ENCODE data around the gene FCHSD2. TPM values are rescaled to one million over a fixed set of nuclear protein-coding genes. Genes with fewer than 3 reads are reported as not detected.
A peak's percentile ranks its signal among the peaks of the same experiment; 100 is the strongest.

Gene FCHSD2
- total RNA-seq (12.5 TPM), polyA plus RNA-seq (22.3 TPM)
- long read RNA-seq, donor 1: 0 reads
- long read RNA-seq, donor 2: 0 reads
- long read RNA-seq, donor 3, partial matches to known transcripts: 0 of 2 reads
- long read RNA-seq, donor 3, other reads (novel, unspliced or antisense): 0 of 2 reads
- long read RNA-seq, donor 4: 0 reads
- long read RNA-seq, donor 5, partial matches to known transcripts: 6 of 6 reads
- long read RNA-seq, donor 5, other reads (novel, unspliced or antisense): 0 of 6 reads
- long read RNA-seq, donor 6, partial matches to known transcripts: 0 of 4 reads
- long read RNA-seq, donor 6, other reads (novel, unspliced or antisense): 0 of 4 reads
- long read RNA-seq, donor 7, transcript FCHSD2-204 (20 exons, 3,154 nt): major isoform, 5 of 5 reads
- long read RNA-seq, donor 7, partial matches to known transcripts: 0 of 5 reads
- long read RNA-seq, donor 7, other reads (novel, unspliced or antisense): 0 of 5 reads
- long read RNA-seq, donor 8, partial matches to known transcripts: 0 of 1 reads
- long read RNA-seq, donor 8, other reads (novel, unspliced or antisense): 0 of 1 reads
- long read RNA-seq, donor 9, partial matches to known transcripts: 0 of 1 reads
- long read RNA-seq, donor 9, other reads (novel, unspliced or antisense): 0 of 1 reads
- long read RNA-seq, donor 10, partial matches to known transcripts: 0 of 1 reads
- long read RNA-seq, donor 10, other reads (novel, unspliced or antisense): 0 of 1 reads

DNA sequence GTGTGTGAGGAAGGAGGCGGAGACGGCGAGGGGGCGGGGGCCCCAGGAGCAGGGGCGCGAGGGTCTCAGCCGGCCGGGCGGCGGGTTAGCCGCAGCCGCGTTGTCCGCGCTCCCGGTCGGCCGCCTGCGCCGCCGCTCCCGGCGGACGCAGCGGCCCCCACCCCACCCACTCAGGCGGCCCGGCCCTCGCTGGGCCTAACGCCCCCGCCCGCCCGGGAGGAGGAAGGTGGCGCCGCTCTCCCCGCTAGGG is at the start of gene FCHSD2:
FCHSD2 (minus strand) TSS at position 191 of the 250 bp plus-strand sequence. CDS start 441 bp downstream, outside the sequence.
- Histone ChIP-seq H3K27ac (ENCODE audit: low read depth in 1 of 2, low read length in 1 of 2) (peak within 1 kb of the TSS; percentile 96 to 99), H3K4me1 (ENCODE audit: control insufficient read depth in 2 of 2, insufficient read depth in 2 of 2, low read length in 2 of 2) (peaks cover 24 to 47% of the 10 kb centered on the region in 2 donors)
- under 1% methylated on average over 35 of the region's 35 CpGs for WGBS

GRCh38 chr11:73191151-73191550 is 49.0 kb upstream of the FCHSD2 start:
- DNase-seq (ENCODE audit: low read depth in 6 of 9, low spot score in 9 of 9): no peak
- Histone ChIP-seq H3K27me3 (ENCODE audit: control insufficient read depth in 2 of 2, insufficient read depth in 1 of 2, low read length in 1 of 2) (no peaks in the 10 kb centered on the region), H3K36me3 (ENCODE audit: control insufficient read depth in 2 of 2, insufficient read depth in 2 of 2, low read length in 1 of 2) (no peaks in the 10 kb centered on the region), H3K27ac (ENCODE audit: low read depth in 1 of 2, low read length in 1 of 2) (no peak overlapping the region), H3K9me3 (ENCODE audit: control insufficient read depth in 2 of 2, insufficient read depth in 1 of 2, low read length in 1 of 2) (no peaks in the 10 kb centered on the region), H3K4me1 (ENCODE audit: control insufficient read depth in 2 of 2, insufficient read depth in 2 of 2, low read length in 2 of 2) (peaks cover 0 to 17% of the 10 kb centered on the region in 2 donors), H3K4me3 (ENCODE audit: low read length in 2 of 2) (no peak overlapping the region)
- WGBS: 94% methylated on average over 6 of the region's 6 CpGs

More for the DNA sequence above, at the start of gene FCHSD2:
- no peak for DNase-seq (ENCODE audit: low read depth in 6 of 9, low spot score in 9 of 9)
- H3K4me3 ChIP-seq (ENCODE audit: low read length in 2 of 2): peak within 1 kb of the TSS; percentile 91 to 99
- H3K27me3 ChIP-seq (ENCODE audit: control insufficient read depth in 2 of 2, insufficient read depth in 1 of 2, low read length in 1 of 2): no peaks in the 10 kb centered on the region
- no peaks in the 10 kb centered on the region for H3K9me3 ChIP-seq (ENCODE audit: control insufficient read depth in 2 of 2, insufficient read depth in 1 of 2, low read length in 1 of 2)
- peaks cover 0 to 10% of the 10 kb centered on the region in 2 donors for H3K36me3 ChIP-seq (ENCODE audit: control insufficient read depth in 2 of 2, insufficient read depth in 2 of 2, low read length in 1 of 2)

- Histone ChIP-seq H3K9me3 (ENCODE audit: control insufficient read depth in 2 of 2, insufficient read depth in 1 of 2, low read length in 1 of 2) (no peaks in the 10 kb centered on the region), H3K4me3 (ENCODE audit: low read length in 2 of 2) (no peak overlapping the region), H3K27ac (ENCODE audit: low read depth in 1 of 2, low read length in 1 of 2) (no peak overlapping the region), H3K27me3 (ENCODE audit: control insufficient read depth in 2 of 2, insufficient read depth in 1 of 2, low read length in 1 of 2) (no peaks in the 10 kb centered on the region), H3K4me1 (ENCODE audit: control insufficient read depth in 2 of 2, insufficient read depth in 2 of 2, low read length in 2 of 2) (peaks cover 0 to 20% of the 10 kb centered on the region in 2 donors), H3K36me3 (ENCODE audit: control insufficient read depth in 2 of 2, insufficient read depth in 2 of 2, low read length in 1 of 2) (no peaks in the 10 kb centered on the region)
- 97% methylated on average over 3 of the region's 3 CpGs for WGBS
- no peak for DNase-seq (ENCODE audit: low read depth in 6 of 9, low spot score in 9 of 9)
Measured at GRCh38 chr11:73190557-73190885, 48.4 kb upstream of the FCHSD2 start.

- no peak for DNase-seq (ENCODE audit: low read depth in 6 of 9, low spot score in 9 of 9)
- 73% methylated on average over 5 of the region's 5 CpGs for WGBS
- no peaks in the 10 kb centered on the region for H3K9me3 ChIP-seq (ENCODE audit: control insufficient read depth in 2 of 2, insufficient read depth in 1 of 2, low read length in 1 of 2)
- H3K27me3 ChIP-seq (ENCODE audit: control insufficient read depth in 2 of 2, insufficient read depth in 1 of 2, low read length in 1 of 2): no peaks in the 10 kb centered on the region
- peaks cover 0 to 21% of the 10 kb centered on the region in 2 donors for H3K4me1 ChIP-seq (ENCODE audit: control insufficient read depth in 2 of 2, insufficient read depth in 2 of 2, low read length in 2 of 2)
- H3K4me3 ChIP-seq (ENCODE audit: low read length in 2 of 2): no peak overlapping the region
- H3K36me3 ChIP-seq (ENCODE audit: control insufficient read depth in 2 of 2, insufficient read depth in 2 of 2, low read length in 1 of 2): no peaks in the 10 kb centered on the region
- H3K27ac ChIP-seq (ENCODE audit: low read depth in 1 of 2, low read length in 1 of 2): no peak overlapping the region
Measured at GRCh38 chr11:73189723-73190556, 47.8 kb upstream of the FCHSD2 start.

DNA sequence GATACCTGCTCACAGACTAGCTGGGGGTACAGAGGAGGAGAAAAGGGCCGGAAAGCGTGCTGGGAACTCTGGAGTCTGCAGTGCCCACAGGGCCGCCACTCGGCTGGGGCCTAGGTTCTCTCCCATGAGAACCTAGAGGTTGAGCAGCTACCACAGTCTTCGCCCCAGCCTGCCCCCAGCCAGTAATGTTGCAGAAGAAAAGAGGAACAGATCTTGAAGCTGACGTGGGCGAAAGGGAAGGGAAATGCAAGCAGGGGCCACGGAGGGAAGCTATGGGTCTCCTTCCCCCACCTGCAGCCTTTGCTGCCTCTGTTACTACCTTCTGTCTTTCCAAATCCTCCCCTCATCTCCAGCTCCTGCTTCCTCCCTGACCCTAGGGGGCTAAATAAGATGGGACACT is 47.2 kb upstream of the FCHSD2 start:
- peaks cover 0 to 23% of the 10 kb centered on the region in 2 donors for H3K4me1 ChIP-seq (ENCODE audit: control insufficient read depth in 2 of 2, insufficient read depth in 2 of 2, low read length in 2 of 2)
- no peaks in the 10 kb centered on the region for H3K9me3 ChIP-seq (ENCODE audit: control insufficient read depth in 2 of 2, insufficient read depth in 1 of 2, low read length in 1 of 2)
- 12% methylated on average over 8 of the region's 8 CpGs for WGBS
- H3K27me3 ChIP-seq (ENCODE audit: control insufficient read depth in 2 of 2, insufficient read depth in 1 of 2, low read length in 1 of 2): no peaks in the 10 kb centered on the region
- H3K36me3 ChIP-seq (ENCODE audit: control insufficient read depth in 2 of 2, insufficient read depth in 2 of 2, low read length in 1 of 2): no peaks in the 10 kb centered on the region
- peak overlapping the region in 1 of 2 donors; percentile 27 for H3K27ac ChIP-seq (ENCODE audit: low read depth in 1 of 2, low read length in 1 of 2)
- peak in 1 of 9 donors; percentile 38 for DNase-seq (ENCODE audit: low read depth in 6 of 9, low spot score in 9 of 9)
- H3K4me3 ChIP-seq (ENCODE audit: low read length in 2 of 2): no peak overlapping the region

DNA sequence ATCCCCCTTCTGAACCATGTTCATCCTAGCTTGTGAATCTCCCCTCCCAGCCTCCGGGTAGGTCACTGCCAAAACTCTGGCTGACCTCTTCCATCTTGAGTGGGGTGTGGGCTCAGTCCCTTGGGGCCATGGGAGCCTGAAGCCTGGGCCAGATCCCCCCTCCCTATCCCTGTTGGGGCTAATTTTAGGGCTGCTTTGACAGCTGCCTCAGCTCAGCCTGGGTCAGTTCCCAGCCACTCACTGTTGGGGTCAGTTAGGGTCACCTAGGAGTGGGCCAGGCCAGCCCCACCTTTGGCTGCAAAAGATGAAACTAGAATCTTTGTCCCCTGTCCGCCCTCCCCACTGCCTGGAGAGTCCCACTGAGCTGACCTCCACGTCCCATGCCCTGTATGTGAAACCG is 46.2 kb upstream of the FCHSD2 start:
- Histone ChIP-seq H3K9me3 (ENCODE audit: control insufficient read depth in 2 of 2, insufficient read depth in 1 of 2, low read length in 1 of 2) (no peaks in the 10 kb centered on the region), H3K27ac (ENCODE audit: low read depth in 1 of 2, low read length in 1 of 2) (no peak overlapping the region), H3K4me1 (ENCODE audit: control insufficient read depth in 2 of 2, insufficient read depth in 2 of 2, low read length in 2 of 2) (peaks cover 0 to 23% of the 10 kb centered on the region in 2 donors), H3K4me3 (ENCODE audit: low read length in 2 of 2) (no peak overlapping the region), H3K36me3 (ENCODE audit: control insufficient read depth in 2 of 2, insufficient read depth in 2 of 2, low read length in 1 of 2) (no peaks in the 10 kb centered on the region), H3K27me3 (ENCODE audit: control insufficient read depth in 2 of 2, insufficient read depth in 1 of 2, low read length in 1 of 2) (no peaks in the 10 kb centered on the region)
- DNase-seq (ENCODE audit: low read depth in 6 of 9, low spot score in 9 of 9): no peak
- 96% methylated on average over 4 of the region's 4 CpGs for WGBS

GRCh38 chr11:73187854-73188253 is 45.7 kb upstream of the FCHSD2 start:
- Histone ChIP-seq H3K27me3 (ENCODE audit: control insufficient read depth in 2 of 2, insufficient read depth in 1 of 2, low read length in 1 of 2) (no peaks in the 10 kb centered on the region), H3K4me1 (ENCODE audit: control insufficient read depth in 2 of 2, insufficient read depth in 2 of 2, low read length in 2 of 2) (peaks cover 0 to 23% of the 10 kb centered on the region in 2 donors), H3K27ac (ENCODE audit: low read depth in 1 of 2, low read length in 1 of 2) (no peak overlapping the region), H3K36me3 (ENCODE audit: control insufficient read depth in 2 of 2, insufficient read depth in 2 of 2, low read length in 1 of 2) (no peaks in the 10 kb centered on the region), H3K9me3 (ENCODE audit: control insufficient read depth in 2 of 2, insufficient read depth in 1 of 2, low read length in 1 of 2) (no peaks in the 10 kb centered on the region), H3K4me3 (ENCODE audit: low read length in 2 of 2) (no peak overlapping the region)
- 98% methylated on average over 1 of the region's 1 CpG for WGBS
- DNase-seq (ENCODE audit: low read depth in 6 of 9, low spot score in 9 of 9): no peak

DNA sequence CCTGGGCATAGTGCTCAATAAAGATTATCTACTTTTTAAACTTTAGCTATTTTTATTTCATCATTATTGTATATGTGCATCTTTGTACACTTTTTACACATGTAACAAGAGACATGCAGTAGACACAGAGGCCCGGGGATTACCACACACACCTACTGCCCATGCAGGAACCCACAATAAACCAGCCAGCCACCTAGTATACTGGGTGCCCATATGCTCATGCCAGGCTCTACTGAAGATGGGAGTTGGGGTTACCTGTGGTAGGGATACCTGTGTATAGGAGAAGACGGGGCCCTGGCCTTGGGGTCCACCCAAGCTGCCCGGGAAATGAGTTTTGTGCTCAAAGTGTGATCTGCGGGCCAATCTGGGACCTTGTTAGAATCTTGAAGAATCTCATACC is 44.8 kb upstream of the FCHSD2 start:
- Histone ChIP-seq H3K4me3 (ENCODE audit: low read length in 2 of 2) (no peak overlapping the region), H3K4me1 (ENCODE audit: control insufficient read depth in 2 of 2, insufficient read depth in 2 of 2, low read length in 2 of 2) (peaks cover 0 to 23% of the 10 kb centered on the region in 2 donors), H3K27ac (ENCODE audit: low read depth in 1 of 2, low read length in 1 of 2) (no peak overlapping the region), H3K27me3 (ENCODE audit: control insufficient read depth in 2 of 2, insufficient read depth in 1 of 2, low read length in 1 of 2) (no peaks in the 10 kb centered on the region), H3K9me3 (ENCODE audit: control insufficient read depth in 2 of 2, insufficient read depth in 1 of 2, low read length in 1 of 2) (no peaks in the 10 kb centered on the region), H3K36me3 (ENCODE audit: control insufficient read depth in 2 of 2, insufficient read depth in 2 of 2, low read length in 1 of 2) (no peaks in the 10 kb centered on the region)
- WGBS: 57% methylated on average over 4 of the region's 4 CpGs
- no peak for DNase-seq (ENCODE audit: low read depth in 6 of 9, low spot score in 9 of 9)

All from thymus (tissue), 14 donors.